NCI-H526 (cell line): Measurements from ENCODE around the gene CALML6.
"Not testable (repeated sequence)": the region's sequence is repeated elsewhere in the genome, so short reads cannot be mapped to it uniquely, and the experiment has no call there.

Experiments used
- DNase-seq, 2 experiments: peaks; one replicate each; lab custom pipeline; 2025; lab: John Stamatoyannopoulos, UW

CALML6 gene

DNA sequence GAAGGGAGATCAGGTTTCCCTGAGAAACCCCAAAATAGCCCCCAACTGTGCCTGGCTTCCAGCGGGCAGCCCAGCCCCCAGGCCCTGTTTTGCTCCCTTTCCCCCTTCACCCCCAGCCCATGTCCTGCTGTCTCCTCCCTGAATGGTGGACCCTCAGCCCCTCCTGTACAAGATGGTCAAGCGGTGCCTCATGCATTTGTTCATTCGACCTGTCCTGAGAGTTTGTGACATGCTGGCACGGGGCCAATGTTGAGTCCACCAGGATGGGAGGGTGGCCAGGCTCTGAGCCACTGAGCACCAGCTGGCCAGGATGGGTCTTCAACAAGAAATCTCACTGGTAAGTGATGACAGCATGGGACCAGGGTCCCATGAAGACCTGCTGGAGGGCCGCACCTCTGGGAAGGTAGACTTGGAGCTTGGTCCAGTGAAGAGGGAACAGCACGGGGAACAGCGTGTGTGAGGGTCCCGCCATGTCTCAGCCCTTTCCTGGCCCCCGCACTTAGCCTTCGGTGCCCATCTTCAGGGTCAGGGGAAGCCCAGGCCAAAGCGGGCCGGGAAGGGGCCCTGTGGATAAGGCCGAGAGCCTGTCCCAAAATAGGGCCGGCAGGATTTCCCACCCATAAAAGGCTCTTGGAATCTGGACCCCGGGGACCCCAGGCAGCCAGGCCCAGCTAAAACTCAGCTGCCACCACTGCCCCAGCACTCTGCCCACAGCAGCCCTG is at the start of gene CALML6:
TSS of gene CALML6 (plus strand) at position 290 of the 722 bp plus-strand sequence. CDS start at position 311, 21 bp downstream.
- no peak for DNase-seq

DNA sequence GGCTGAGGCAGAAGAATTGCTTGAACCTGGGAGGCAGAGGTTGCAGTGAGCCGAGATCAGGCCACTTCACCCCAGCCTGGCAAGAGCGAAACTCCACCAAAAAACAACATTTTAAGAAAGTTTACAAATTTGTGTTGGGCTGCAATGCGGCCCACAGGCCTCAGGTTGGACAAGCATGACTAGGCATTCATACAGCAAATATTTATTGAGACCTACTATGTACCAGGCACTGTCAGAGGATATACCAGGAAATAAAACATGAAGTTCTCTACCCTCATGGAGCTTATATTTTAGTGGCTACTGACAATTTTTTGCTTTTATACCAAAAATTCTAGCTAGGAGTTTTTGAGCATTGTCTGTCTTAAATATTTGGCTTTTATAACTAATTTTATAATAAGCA is 47.9 kb upstream of the CALML6 start:
- no peak for DNase-seq

DNA sequence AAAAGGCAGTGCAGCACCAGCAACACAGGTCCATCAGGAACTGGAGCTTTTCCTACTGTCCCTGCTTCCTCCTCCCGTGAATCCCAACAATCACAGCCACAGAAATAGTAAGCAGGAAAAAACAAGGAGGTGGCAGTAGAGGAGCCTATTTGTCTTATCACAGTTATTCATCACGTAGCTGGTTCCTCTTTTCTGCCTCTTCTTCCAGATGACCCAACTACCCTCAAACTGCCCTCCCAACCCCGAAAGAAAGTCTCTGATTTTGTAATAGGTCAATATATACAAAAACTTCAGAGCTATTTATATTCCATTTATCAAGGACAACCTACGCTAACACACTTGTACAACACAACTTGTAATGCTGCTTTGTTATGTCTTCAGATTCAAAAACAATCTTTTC is 45.6 kb upstream of the CALML6 start:
- DNase-seq: no peak

GRCh38 chr1:1872329-1872994 is 42.6 kb upstream of the CALML6 start:
- no peak for DNase-seq

DNA sequence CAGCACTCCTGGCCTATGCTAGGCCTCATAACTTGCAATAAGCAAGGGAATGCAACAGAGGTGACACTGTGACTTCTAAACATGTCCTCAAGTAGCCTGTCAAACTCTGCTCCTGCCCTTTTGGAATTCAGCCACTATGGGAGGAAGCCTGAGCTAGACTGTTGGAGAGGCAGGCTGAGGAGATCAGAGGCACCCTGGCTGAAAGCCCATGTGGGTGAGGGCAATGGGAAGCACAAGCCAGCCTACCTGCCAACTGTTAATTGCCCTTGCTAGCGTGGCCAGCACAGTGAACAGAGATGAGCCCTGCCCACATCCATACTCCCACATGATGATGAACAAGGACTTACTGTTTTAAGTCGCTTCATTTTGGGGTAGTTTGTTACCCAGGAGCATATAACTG is 41.9 kb upstream of the CALML6 start:
- DNase-seq: no peak

GRCh38 chr1:1874901-1875300 is 40.2 kb upstream of the CALML6 start:
- DNase-seq: no peak

- no peak for DNase-seq
Measured at GRCh38 chr1:1875932-1876331, 39.1 kb upstream of the CALML6 start.

GRCh38 chr1:1876335-1876930 is 38.6 kb upstream of the CALML6 start:
- no peak for DNase-seq

- DNase-seq: no peak
Measured at GRCh38 chr1:1877865-1878436, 37.1 kb upstream of the CALML6 start.

GRCh38 chr1:1879942-1880341 is 35.1 kb upstream of the CALML6 start:
- no peak for DNase-seq

DNA sequence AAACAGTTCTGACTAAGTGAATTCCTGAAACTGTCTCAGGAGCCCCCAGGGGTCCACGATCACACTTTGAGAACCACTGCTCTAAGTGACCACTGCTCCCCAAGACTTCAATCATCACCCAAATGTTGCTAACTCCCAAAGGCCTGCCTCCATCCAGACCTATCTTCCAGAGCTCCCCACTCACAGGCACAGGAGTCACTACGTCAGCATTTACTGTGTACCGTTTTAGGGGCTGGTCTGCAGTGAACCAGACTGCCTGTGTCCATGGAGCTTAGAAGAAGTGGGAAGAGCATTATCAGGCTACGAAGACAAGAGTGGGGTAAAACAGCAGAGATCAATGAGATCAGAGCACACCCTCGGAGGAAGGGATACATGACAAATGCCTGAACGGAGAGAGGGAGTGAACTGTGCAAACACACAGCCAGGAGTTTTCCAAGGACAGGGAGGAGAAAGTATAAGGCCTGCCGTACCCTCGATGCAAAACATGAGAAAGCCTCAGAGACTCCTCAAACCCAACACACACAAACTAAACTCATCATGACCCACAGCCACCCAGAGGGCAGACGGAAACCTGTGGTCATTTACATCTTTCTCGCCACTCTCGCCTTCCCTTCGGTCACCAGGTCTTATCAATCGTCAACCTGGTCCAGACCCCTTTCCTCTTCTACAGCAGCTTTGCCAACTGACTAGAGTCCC is 34.3 kb upstream of the CALML6 start:
- DNase-seq: no peak

- no peak for DNase-seq
Measured at GRCh38 chr1:1881727-1882126, 33.3 kb upstream of the CALML6 start.

- DNase-seq: no peak
Measured at GRCh38 chr1:1883092-1883873, 31.8 kb upstream of the CALML6 start.

DNA sequence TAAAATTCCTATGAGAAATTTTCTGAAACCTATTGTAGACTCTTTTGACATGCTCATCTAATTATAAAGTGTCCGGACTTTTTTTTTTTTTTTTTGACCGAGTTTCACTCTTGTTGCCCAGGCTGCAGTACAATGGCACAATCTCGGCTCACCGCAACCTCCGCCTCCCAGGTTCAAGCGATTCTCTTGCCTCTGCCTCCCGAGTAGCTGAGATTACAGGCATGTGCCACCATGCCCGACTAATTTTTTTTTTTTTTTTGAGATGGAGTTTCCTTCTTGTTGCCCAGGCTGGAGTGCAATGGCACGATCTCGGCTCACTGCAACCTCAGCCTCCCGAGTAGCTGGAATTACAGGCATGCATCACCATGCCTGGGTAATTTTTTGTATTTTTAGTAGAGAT is 31.2 kb upstream of the CALML6 start:
- not testable (repeated sequence) for DNase-seq

DNA sequence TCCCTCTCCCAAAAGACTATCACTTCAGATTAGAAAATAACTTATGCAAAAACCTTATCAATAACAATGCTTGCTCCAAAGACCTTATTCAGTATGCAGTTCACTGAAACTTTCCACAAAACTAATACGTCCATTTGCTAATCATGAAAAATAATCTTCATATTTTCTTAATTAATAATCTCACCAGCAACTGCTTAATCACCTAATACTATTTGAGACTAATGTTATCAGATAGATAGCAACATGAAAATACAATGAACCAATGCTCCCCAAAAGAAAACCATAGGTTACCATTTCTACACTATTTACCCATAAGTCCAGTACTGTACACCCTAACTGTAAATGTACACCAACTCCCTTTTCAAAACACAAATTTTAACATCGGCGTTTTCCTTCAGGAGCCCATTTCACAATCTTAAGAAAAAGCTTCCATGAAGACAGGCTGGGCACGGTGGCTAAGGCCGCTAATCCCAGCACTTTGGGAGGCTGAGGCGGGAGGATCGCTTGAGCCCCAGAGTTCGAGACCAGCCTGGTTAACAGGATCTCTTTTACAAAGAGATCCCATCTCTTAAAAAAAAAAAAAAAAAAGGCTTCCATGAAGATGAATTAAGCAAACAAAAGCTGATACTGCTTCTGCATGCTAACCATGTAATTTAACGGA is 25.8 kb upstream of the CALML6 start:
- no peak for DNase-seq

GRCh38 chr1:1889847-1890505 is 25.1 kb upstream of the CALML6 start:
- DNase-seq: peak in 1 of 2 experiments; percentile 67

DNA sequence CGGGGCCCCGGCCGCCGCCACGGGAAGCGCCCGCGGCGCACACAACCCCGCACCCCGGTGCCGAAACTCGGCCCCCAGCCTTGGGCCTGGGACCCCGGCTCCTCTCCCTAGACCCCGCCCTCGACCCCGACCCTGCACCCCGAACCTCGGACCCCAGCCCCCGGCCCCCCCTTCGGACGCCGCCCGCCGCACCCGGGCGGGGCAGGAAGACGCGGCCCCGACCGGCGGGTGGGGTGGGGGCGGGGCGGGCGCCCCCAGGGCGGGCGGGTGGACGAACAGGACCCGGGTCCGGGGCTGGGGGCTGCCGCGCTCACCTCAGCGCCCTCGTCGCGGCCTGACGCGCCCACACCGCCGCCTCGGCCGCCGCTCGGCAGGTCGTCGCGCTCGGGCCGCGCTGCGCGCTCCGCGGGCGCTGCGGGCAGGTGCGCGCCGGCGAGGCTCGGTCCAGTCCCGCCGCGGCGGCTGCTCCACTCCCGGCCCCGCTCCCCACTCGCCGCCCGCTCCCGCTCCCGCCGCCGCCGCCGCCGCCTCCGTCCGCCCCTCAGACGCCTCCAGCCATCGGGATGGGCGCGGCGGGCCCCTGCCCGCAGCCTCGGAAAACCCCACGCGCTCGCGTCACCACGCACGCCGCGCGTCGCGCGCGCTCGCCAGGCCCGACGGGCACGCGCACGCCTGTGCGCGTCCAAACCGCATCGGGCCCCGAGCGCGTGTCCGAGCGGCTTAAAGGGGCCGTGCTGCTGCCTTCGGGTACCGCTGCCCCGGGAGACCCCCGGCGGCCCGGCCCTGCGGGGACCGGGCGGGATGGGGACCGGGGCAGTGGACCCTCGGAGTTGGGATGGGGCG is 24.3 kb upstream of the CALML6 start, which contains the start of gene GNB1:
TSS of gene GNB1 (minus strand) at position 582 of the 843 bp plus-strand sequence. CDS start 65,634 bp downstream, outside the sequence.
- peak; percentile 55 to 91 for DNase-seq

DNA sequence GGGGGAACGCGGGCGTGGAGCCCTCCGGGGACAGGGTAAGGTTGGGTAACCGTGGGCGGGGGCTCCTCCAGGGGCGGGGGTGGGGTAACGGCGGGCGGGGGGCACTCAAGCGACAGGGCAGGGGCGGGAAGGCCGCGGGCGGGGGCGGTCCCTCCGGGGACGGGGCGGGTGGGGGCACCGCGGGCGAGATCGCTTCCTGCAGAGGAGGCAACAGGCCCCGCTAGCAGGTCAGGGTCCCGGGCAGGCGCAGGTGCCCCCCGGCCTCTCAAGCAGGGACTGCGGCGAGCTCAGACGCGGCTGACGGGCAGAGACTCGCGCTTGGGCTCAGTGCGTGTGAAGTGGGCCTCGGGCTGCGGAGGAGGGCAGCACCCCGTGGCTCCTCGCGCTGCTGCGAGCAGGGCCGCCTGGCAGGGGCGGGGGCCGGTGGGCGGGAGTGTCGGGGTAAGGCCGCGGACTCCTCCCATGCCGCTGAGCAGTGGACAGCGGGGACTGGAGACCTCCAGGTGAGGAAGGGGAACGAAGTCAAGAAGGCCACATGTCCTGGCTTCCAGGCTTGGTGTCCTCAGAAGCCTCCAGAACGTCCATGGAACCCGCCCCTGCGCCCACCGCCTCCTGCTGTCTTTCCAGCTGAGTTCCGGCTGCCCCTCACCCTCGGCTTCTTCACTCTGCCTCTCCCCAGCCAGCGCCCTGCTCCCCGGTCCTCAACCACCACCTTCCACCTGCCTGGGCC is 23.5 kb upstream of the CALML6 start:
- peak; percentile 24 to 83 for DNase-seq
